H9 (cell line): ENCODE results near the gene UBAC1. TPM values are rescaled to one million over a fixed set of nuclear protein-coding genes. Genes with fewer than 3 reads are reported as not detected.

Experiments
- DNase-seq: peaks from one replicate; pipeline ENCODE4 v3.0.0-alpha.2; 2017
- H2AFZ ChIP-seq: one replicate; pipeline ENCODE4 v1.6.1; 2013; ENCODE audit warnings: mild to moderate bottlenecking, low read length, control low read depth, moderate library complexity
- H2AK5ac ChIP-seq: 2 replicates; pipeline ENCODE4 v1.6.1; 2013; ENCODE audit warnings: low read length, control low read depth, mixed read lengths; ENCODE audit not compliant: insufficient read length
- H2BK120ac ChIP-seq: one replicate; pipeline ENCODE4 v1.6.1; 2013; ENCODE audit warnings: low read depth, mild to moderate bottlenecking, low read length, control low read depth, inconsistent platforms; ENCODE audit not compliant: poor library complexity, severe bottlenecking
- H2BK12ac ChIP-seq: 2 replicates; pipeline ENCODE4 v1.6.1; 2013; ENCODE audit warnings: low read length, control low read depth, mixed read lengths, low read depth; ENCODE audit not compliant: insufficient read length
- H2BK15ac ChIP-seq: 2 replicates; pipeline ENCODE4 v1.6.1; 2013; ENCODE audit warnings: low read depth, low read length, control low read depth
- H2BK20ac ChIP-seq: one replicate; pipeline ENCODE4 v1.6.1; 2013; ENCODE audit warnings: low read depth, mild to moderate bottlenecking, low read length, control low read depth, inconsistent platforms; ENCODE audit not compliant: poor library complexity, severe bottlenecking
- H2BK5ac ChIP-seq: 2 replicates; pipeline ENCODE4 v1.6.1; 2013; ENCODE audit warnings: low read length, control low read depth, mixed read lengths; ENCODE audit not compliant: insufficient read length
- H3K14ac ChIP-seq: 2 replicates; pipeline ENCODE4 v1.6.1; 2013; ENCODE audit warnings: low read length, control low read depth; ENCODE audit not compliant: insufficient read depth
- H3K18ac ChIP-seq: 2 replicates; pipeline ENCODE4 v1.6.1; 2013; ENCODE audit warnings: low read depth, mild to moderate bottlenecking, mixed read lengths, low read length, control low read depth; ENCODE audit not compliant: insufficient read length
- H3K23ac ChIP-seq: 2 replicates; pipeline ENCODE4 v1.6.1; 2013; ENCODE audit warnings: low read length, control low read depth, mixed read lengths, low read depth; ENCODE audit not compliant: insufficient read length
- H3K23me2 ChIP-seq: 2 replicates; pipeline ENCODE4 v1.6.1; 2013; ENCODE audit warnings: low read depth, mild to moderate bottlenecking, mixed read lengths, low read length, control low read depth; ENCODE audit not compliant: insufficient read length, poor library complexity, severe bottlenecking
- H3K27ac ChIP-seq: 2 replicates; pipeline ENCODE4 v1.5.1; 2013; ENCODE audit warnings: low read length, control low read depth, mixed read lengths, low read depth; ENCODE audit not compliant: insufficient read length
- H3K27me3 ChIP-seq: 2 replicates; pipeline ENCODE4 v1.6.1; 2013; ENCODE audit warnings: low read length, control low read depth, inconsistent platforms; ENCODE audit not compliant: insufficient read depth
- H3K4ac ChIP-seq: 2 replicates; pipeline ENCODE4 v1.6.1; 2013; ENCODE audit warnings: low read depth, mild to moderate bottlenecking, control low read depth, inconsistent platforms, low read length, moderate library complexity
- H3K4me1 ChIP-seq: 2 replicates; pipeline ENCODE4 v1.6.1; 2013; ENCODE audit warnings: low read length, control low read depth, inconsistent platforms; ENCODE audit not compliant: insufficient read depth
- H3K4me2 ChIP-seq: 2 replicates; pipeline ENCODE4 v1.6.1; 2013; ENCODE audit warnings: low read length, control low read depth, mixed read lengths; ENCODE audit not compliant: insufficient read length, insufficient read depth
- H3K56ac ChIP-seq: 2 replicates; pipeline ENCODE4 v1.6.1; 2013; ENCODE audit warnings: low read depth, mild to moderate bottlenecking, mixed read lengths, low read length, control low read depth; ENCODE audit not compliant: insufficient read length
- H3K79me1 ChIP-seq: 2 replicates; pipeline ENCODE4 v1.6.1; 2013; ENCODE audit warnings: low read depth, mild to moderate bottlenecking, moderate library complexity, low read length, control low read depth, inconsistent platforms; ENCODE audit not compliant: insufficient read depth, poor library complexity, severe bottlenecking
- H3K79me2 ChIP-seq: 2 replicates; pipeline ENCODE4 v1.6.1; 2013; ENCODE audit warnings: low read length, control low read depth, inconsistent platforms; ENCODE audit not compliant: insufficient read depth
- H3K9ac ChIP-seq: 2 replicates; pipeline ENCODE4 v1.6.1; 2013; ENCODE audit warnings: low read length, control low read depth, mixed read lengths; ENCODE audit not compliant: insufficient read length; ENCODE audit errors: extremely low read depth
- H3K9me3 ChIP-seq: one replicate; pipeline ENCODE4 v1.6.1; 2013; ENCODE audit warnings: low read depth, low read length, inconsistent platforms; ENCODE audit not compliant: control insufficient read depth
- H3T11ph ChIP-seq: one replicate; pipeline ENCODE4 v1.6.1; 2013; ENCODE audit warnings: mild to moderate bottlenecking, low read length, control low read depth, inconsistent platforms
- H4K20me1 ChIP-seq: one replicate; pipeline ENCODE4 v1.6.1; 2013; ENCODE audit not compliant: control insufficient read depth, insufficient read length, insufficient read depth
- H4K5ac ChIP-seq: 2 replicates; pipeline ENCODE4 v1.6.1; 2013; ENCODE audit warnings: low read depth, mild to moderate bottlenecking, mixed read lengths, low read length, control low read depth; ENCODE audit not compliant: insufficient read length
- H4K8ac ChIP-seq: replicated peaks from 2 replicates; pipeline ENCODE4 v1.6.1; 2013; ENCODE audit warnings: low read length, control low read depth, mixed read lengths, low read depth; ENCODE audit not compliant: insufficient read length
- H4K91ac ChIP-seq: 2 replicates; pipeline ENCODE4 v1.6.1; 2013; ENCODE audit warnings: low read depth, mild to moderate bottlenecking, moderate library complexity, mixed read lengths, low read length, control low read depth; ENCODE audit not compliant: insufficient read length
- H3K27ac Mint-ChIP-seq, 3 experiments: 2 replicates in 2 of 3; 3 replicates in 1 of 3; pipeline ENCODE4 v1.8.0; 2020 to 2021; ENCODE audit warnings: mixed read lengths in 3 of 3, mild to moderate bottlenecking in 1 of 3, moderate library complexity in 1 of 3
- H3K27me3 Mint-ChIP-seq: 2 replicates; pipeline ENCODE4 v1.8.0; 2021; ENCODE audit warnings: low read depth, mild to moderate bottlenecking, moderate library complexity, mixed read lengths
- H3K36me3 Mint-ChIP-seq, 3 experiments: 2 replicates in 2 of 3; 3 replicates in 1 of 3; pipeline ENCODE4 v1.8.0; 2020 to 2021; ENCODE audit warnings: low read depth in 3 of 3, mixed read lengths in 3 of 3; ENCODE audit not compliant: insufficient read depth in 1 of 3
- H3K4me1 Mint-ChIP-seq, 2 experiments: 2 replicates each; pipeline ENCODE4 v1.8.0; 2020; ENCODE audit warnings: mixed read lengths in 2 of 2
- H3K4me3 Mint-ChIP-seq, 2 experiments: 2 replicates in 1 of 2; 3 replicates in 1 of 2; pipeline ENCODE4 v1.8.0; 2020 to 2021; ENCODE audit warnings: mild to moderate bottlenecking in 2 of 2, mixed read lengths in 2 of 2, moderate library complexity in 1 of 2
- H3K9me3 Mint-ChIP-seq, 2 experiments: 2 replicates in 1 of 2; 3 replicates in 1 of 2; pipeline ENCODE4 v1.8.0; 2020; ENCODE audit warnings: mild to moderate bottlenecking in 2 of 2, mixed read lengths in 2 of 2, moderate library complexity in 1 of 2
- CTCF ChIP-seq: fragments of 200-600 bp; sonication (generic); conservative IDR thresholded peaks from 3 replicates; pipeline ENCODE4 v1.8.0; 2021; ENCODE audit warnings: antibody characterized with exemption, mild to moderate bottlenecking
- WGBS: extraction: QIAGEN DNeasy Blood & Tissue Kit; methylation state at CpG from one replicate; pipeline ENCODE4 v1.1.7; 2013; ENCODE audit warnings: missing lambda C conversion rate, low lambda C conversion rate, mixed read lengths; ENCODE audit not compliant: insufficient read length; ENCODE audit errors: extremely low coverage; 5-methylcytosine and 5-hydroxymethylcytosine counted together
- total RNA-seq: library from RNA; stranded (reverse); gene quantifications from 2 replicates; pipeline ENCODE4 v1.2.1, GENCODE V29; 2021

UBAC1 gene
- total RNA-seq, 1 experiment from 2014 or later = 47.5 TPM

GRCh38 chr9:135960411-135961276, 529 bp downstream of the UBAC1 start:
- H3K23me2 ChIP-seq = peaks cover 5% of the 10 kb centered on the region
- H3K79me1 ChIP-seq = no peaks in the 10 kb centered on the region
- no peak overlapping the region for H3K4ac ChIP-seq
- H3K27me3 ChIP-seq = no peaks in the 10 kb centered on the region
- no peak overlapping the region for H3T11ph ChIP-seq
- no peak overlapping the region for H2BK20ac ChIP-seq
- no peak overlapping the region for H3K23ac ChIP-seq
- no peaks in the 10 kb centered on the region; the same call in 1 of the 2 replicates for H3K4me1 ChIP-seq
- no peak overlapping the region for H3K27ac ChIP-seq
- Mint-ChIP-seq H3K4me1 (peaks cover 19 to 21% of the 10 kb centered on the region in 2 experiments), H3K27me3 (peaks cover 12% of the 10 kb centered on the region), H3K4me3 (peak overlapping the region; percentile 86 to 92), H3K27ac (peak overlapping the region in 1 of 3 experiments; percentile 79; a peak in 1 of 7 replicates), H3K9me3 (no peaks in the 10 kb centered on the region), H3K36me3 (peaks cover 0 to 7% (median 5%) of the 10 kb centered on the region in 3 experiments; a peak in 3 of 7 replicates)
- H4K5ac ChIP-seq = no peak overlapping the region
- TF ChIP-seq CTCF = no peak
- H3K56ac ChIP-seq = no peak overlapping the region
- H3K9me3 ChIP-seq = no peaks in the 10 kb centered on the region
- peak overlapping the region; percentile 79; the same call in 1 of the 2 replicates for H3K14ac ChIP-seq
- no peak overlapping the region for H2BK120ac ChIP-seq
- no peaks in the 10 kb centered on the region for H4K20me1 ChIP-seq
- no peak overlapping the region for H2BK12ac ChIP-seq
- H4K8ac ChIP-seq = no peak overlapping the region
- peak overlapping the region; percentile 64 for H3K18ac ChIP-seq
- H2AK5ac ChIP-seq = no peak overlapping the region
- H3K4me2 ChIP-seq = peak overlapping the region; percentile 37
- H2AFZ ChIP-seq = no peak overlapping the region
- WGBS = no CpG with 5 or more reads among the region's 74 CpGs
- H4K91ac ChIP-seq = no peak overlapping the region
- DNase-seq = no peak
- H2BK5ac ChIP-seq = no peak overlapping the region
- no peak overlapping the region for H2BK15ac ChIP-seq
- peaks cover 15% of the 10 kb centered on the region; the same call in 1 of the 2 replicates for H3K79me2 ChIP-seq
- H3K9ac ChIP-seq = peak overlapping the region; percentile 39
